GM20431 (cell line): Measurements from ENCODE around the gene TXK.
"Not testable (repeated sequence)": the region's sequence is repeated elsewhere in the genome, so short reads cannot be mapped to it uniquely, and the experiment has no call there.

ENCODE experiments used
- in situ Hi-C: fragments of 300-500 bp; cut with MseI, MboI; formaldehyde crosslinking; loops from one replicate; pipeline ENCODE4 v1.15.0; 2020; ENCODE audit warnings: low sequenced_read_pairs; ENCODE audit not compliant: unreplicated experiment

The TXK gene

GRCh38 chr4:48134081-48134480, at the start of gene TXK:
Gene TXK, minus strand, starts transcription at chr4:48134250. Its CDS starts 80 bp downstream, at chr4:48134170.
- in situ Hi-C loops: no loop called here

DNA sequence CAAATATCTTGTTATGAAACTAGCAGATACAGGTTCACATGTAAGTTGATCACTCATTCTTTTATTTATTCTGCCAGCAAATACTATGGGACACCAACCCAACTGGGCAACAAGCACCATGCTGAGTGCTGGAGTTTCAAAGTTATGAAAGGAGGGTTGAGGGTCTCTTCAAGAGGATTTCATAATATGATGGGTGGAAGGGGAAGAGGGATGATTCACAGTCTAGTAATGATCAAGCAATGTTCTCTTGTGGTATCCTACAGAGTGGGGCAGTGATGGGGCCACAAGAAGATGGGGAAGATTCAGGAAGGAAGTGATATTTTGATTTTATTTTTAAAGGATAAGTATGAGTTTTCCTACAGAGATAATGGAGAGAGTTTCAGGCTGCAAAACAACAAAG, 46.2 kb upstream of the TXK start:
- in situ Hi-C loops: no loop called here

GRCh38 chr4:48178931-48179330, 44.9 kb upstream of the TXK start:
- in situ Hi-C loops: no loop called here

DNA sequence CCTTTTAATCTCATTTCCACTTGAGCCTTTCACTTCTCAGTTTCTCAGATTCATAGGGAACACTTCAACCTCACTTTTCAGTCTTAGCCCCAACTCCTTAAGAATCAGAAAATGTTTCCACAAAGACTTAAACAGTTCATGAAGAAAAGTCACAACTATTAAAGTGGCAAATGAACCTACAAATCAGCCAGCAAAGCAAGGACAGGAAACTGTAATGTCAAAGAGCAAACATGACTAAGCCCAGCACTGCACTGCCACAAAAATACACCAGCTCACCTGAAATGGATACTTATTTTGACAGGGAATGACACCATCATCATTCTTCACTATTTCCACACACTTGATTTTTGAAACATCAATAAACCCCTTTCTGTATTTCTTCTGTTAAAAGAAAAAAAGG, 41.8 kb upstream of the TXK start:
- in situ Hi-C loops: no loop called here

- in situ Hi-C loops: no loop called here
Observed at GRCh38 chr4:48175328-48175727, 41.3 kb upstream of the TXK start.

GRCh38 chr4:48173056-48173991, 39.3 kb upstream of the TXK start:
- in situ Hi-C loops: no loop called here

- in situ Hi-C loops: no loop called here
Observed at GRCh38 chr4:48172651-48173050, 38.6 kb upstream of the TXK start.

DNA sequence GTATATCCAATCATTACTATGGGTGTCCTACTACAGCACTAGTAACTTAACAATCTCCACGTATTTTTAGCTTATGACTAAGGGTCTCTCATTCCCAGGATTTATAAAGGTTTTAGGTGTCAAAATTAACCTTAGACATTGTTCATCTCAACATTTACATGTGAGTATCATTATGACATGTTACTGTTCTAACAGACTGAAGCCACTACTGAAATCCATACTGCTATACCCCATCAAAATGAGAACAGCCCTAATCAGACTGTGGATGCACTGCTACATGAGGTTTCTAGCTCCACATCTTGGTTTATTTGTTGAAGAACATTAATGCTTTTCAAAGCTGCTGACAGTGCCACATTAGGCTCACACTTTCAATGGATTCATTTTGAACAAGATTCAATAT, 35.6 kb upstream of the TXK start:
- in situ Hi-C loops: no loop called here

DNA sequence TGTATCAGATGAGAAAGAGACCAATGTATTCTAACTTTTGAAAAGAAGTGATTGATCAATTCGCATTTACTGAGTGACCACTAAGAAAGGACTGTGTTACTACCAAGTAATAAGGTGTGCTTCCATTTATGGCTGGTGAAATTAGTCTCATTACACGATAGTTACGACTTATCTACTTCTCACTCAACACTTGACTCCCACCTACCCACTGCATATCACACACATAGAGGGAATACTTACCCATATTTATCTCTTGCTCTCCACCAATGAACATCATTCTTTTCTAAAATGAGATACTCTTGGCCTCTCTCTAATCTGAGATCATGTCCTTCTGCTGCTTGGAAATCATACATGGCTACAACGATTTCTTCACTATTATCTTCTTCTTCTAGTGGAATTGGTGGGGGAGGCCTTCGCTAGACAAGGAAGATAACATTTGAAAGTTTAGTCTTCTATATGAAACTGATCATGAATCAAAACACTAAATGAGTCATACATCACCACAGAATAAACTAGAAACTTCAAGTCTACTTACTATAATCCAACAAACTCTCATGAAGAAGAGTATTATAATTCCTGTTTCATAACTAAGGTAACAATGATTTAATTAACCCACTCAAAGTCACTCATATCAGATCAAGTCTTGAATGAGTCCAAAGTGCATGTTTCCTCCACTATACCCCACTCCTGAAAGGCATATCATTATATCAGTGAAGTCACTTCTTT, 33.7 kb upstream of the TXK start:
- in situ Hi-C loops: no loop called here

DNA sequence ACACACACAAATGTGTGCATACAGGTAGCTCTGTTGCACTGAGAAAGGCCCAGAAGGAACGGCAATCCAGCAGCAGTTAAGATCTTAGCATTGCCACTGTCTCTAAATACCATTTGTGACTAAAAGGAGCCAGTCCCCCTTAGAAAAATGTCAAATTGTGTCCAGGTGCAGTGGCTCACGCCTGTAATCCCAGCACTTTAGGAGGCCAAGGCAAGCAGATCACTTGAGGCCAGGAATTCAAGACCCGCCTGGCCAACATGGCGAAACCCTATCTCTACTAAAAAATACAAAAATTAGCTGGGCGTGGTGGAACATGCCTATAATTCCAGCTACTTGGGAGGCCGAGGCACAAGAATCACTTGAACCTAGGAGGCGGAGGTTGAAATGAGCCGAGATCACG, 30.5 kb upstream of the TXK start:
- in situ Hi-C loops: not testable (repeated sequence)

DNA sequence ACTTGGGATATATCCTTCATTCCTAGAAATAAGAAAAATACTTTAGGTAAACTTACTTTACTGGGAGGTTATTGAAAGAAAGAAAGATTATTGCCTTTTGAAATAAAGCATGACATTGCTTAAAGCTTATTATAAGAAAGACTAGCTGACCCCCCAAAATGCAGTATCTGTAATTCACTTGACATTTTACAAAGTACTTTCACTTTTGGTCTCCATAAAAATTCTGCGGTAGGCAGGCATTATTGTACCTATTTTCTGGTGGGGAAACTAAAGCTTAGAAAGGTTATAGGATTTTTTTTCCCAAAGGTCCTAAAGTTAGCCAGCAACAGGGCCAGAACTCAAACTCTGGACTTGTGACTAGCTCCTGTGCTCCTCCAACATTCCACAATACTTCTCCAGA, 29.7 kb upstream of the TXK start:
- in situ Hi-C loops: no loop called here

DNA sequence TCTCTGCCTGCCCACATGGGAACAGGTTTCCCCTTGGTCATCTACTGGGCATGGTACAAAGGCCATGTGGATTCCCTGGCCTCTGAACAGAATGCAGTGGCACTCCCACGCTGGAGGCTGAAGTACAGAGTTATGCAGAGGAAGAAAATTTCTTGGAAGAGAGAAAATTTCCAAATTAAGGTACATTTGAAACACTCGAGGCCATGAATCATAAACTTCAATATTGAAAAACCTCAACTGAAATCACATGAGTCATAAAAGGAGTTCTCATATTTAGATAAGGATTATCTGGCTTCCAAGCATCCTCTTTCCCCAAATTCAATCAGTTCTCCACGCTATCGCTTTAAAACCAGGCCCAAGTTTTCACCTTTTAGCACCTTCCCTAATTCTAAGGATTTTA, 28.1 kb upstream of the TXK start:
- in situ Hi-C loops: no loop called here

DNA sequence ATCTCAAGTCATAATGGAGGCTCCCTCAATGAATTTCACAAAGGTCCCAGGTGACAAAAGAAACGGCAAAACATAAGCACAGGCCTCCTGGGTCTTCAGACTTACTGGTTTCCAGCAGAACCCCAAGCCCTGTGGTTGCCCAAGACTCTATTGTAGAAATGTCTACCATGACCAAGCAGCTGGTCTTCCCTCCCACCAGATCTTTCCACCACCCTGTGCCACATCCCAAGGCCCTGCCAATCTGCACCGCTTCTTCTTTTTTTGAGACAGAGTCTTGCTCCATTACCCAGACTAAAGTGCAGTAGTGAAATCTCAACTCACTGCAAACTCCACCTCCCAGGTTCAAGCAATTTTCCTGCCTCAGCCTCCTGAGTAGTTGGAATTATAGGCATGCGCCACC, 23.2 kb upstream of the TXK start:
- in situ Hi-C loops: no loop called here

- in situ Hi-C loops: no loop called here
Observed at GRCh38 chr4:48156423-48156822, 22.4 kb upstream of the TXK start.

DNA sequence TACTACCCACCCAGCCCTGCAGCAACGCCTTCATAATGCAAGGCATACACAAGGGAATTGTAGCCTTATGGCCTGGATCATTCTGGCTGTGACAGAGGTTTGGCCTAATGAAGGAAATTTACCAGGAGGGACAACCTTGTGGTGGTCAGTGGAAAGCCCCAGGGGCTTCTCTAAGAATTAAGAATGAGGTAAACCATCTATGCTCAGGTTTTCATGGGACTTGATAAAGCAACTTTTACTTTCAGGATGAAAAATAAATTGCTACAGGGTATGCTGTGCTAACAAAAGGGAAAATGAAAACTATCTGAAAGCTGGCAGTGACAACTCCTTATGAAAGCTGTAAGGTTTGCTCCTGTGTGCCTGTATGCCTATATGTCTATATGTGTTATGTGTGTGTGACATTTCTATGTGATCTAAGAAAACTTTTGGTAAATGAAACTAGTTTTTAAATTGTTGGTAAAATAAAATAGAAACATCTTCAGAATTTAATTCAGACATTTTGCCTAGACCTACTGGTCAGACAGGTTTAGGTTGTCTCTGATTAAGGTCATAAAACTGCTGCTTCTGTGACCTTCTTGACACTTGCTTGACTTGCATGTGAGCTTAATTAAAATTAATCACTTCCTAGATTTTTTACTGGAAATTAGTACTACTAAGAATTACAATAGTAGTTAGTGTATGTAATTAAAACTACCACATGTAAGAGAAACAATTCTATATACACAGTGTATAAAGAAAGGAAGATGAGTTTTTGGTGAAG, 19.9 kb upstream of the TXK start:
- in situ Hi-C loops: no loop called here

- in situ Hi-C loops: no loop called here
Observed at GRCh38 chr4:48152259-48152658, 18.2 kb upstream of the TXK start.

GRCh38 chr4:48149827-48150370, 15.8 kb upstream of the TXK start:
- in situ Hi-C loops: no loop called here

- in situ Hi-C loops: no loop called here
Observed at GRCh38 chr4:48147621-48148020, 13.6 kb upstream of the TXK start.

- in situ Hi-C loops: no loop called here
Observed at GRCh38 chr4:48141048-48141447, 7.0 kb upstream of the TXK start.

GRCh38 chr4:48139691-48140090, 5.6 kb upstream of the TXK start:
- in situ Hi-C loops: no loop called here
